Lower leg skin (tissue), 3 donors: ENCODE results near the gene HEPHL1.

Source experiments
- POLR2A ChIP-seq, 2 donors: fragments of 450-650 bp; IDR thresholded peaks; one replicate each; pipeline ENCODE4 v1.6.1; 2016 to 2017; ENCODE audit warnings: antibody characterized with exemption in 2 of 2, mild to moderate bottlenecking in 1 of 2, moderate library complexity in 1 of 2
- TF ChIP-seq, protein P1 (sequence below), 3 donors: fragments of 450-650 bp; IDR thresholded peaks; one replicate each; pipeline ENCODE4 v1.5.1; 2016; ENCODE audit warnings: antibody characterized with exemption in 3 of 3, mild to moderate bottlenecking in 3 of 3, moderate library complexity in 2 of 3

DNA sequence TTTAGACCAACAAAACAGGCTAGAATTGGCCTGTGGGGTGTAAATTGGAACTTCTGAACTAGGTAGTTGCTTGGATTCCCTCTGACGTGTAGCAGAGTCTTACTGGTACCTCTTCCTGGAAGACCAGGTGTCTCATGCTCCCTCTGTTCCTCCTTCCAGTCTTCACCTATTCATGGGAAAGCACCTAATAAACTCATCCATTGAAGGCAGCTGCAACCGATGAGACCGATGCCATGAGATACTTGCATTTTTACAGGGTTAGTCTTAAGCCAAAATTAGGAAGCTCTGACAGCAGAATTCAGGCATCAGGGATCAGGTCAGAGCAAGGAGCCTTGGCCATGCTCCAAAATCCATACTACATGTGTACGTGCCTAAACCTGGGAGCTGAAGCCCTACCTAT lies 13.2 kb upstream of the HEPHL1 start:
- TF ChIP-seq, protein P1, sequence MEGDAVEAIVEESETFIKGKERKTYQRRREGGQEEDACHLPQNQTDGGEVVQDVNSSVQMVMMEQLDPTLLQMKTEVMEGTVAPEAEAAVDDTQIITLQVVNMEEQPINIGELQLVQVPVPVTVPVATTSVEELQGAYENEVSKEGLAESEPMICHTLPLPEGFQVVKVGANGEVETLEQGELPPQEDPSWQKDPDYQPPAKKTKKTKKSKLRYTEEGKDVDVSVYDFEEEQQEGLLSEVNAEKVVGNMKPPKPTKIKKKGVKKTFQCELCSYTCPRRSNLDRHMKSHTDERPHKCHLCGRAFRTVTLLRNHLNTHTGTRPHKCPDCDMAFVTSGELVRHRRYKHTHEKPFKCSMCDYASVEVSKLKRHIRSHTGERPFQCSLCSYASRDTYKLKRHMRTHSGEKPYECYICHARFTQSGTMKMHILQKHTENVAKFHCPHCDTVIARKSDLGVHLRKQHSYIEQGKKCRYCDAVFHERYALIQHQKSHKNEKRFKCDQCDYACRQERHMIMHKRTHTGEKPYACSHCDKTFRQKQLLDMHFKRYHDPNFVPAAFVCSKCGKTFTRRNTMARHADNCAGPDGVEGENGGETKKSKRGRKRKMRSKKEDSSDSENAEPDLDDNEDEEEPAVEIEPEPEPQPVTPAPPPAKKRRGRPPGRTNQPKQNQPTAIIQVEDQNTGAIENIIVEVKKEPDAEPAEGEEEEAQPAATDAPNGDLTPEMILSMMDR (IDR thresholded peaks at IDR 0.05) = no peak
- TF ChIP-seq POLR2A (IDR thresholded peaks at IDR 0.05) = no peak
